T-cell (primary cell): ENCODE data around the gene KCNC2. TPM values are rescaled to one million over a fixed set of nuclear protein-coding genes. Genes with fewer than 3 reads are reported as not detected.

ENCODE experiments used
- ATAC-seq, 4 experiments: fragments of 200-7000 bp in 3 of 4; fragments of 150-1000 bp in 1 of 4; cut with Tn5 transposase; replicated peaks in 1 of 4; 1 replicate in 3 of 4; 2 replicates in 1 of 4; pipeline ENCODE4 v1.10.0; 2021; ENCODE audit warnings: moderate library complexity in 3 of 4, mild to moderate bottlenecking in 2 of 4, moderate number of reproducible peaks in 1 of 4
- CTCF ChIA-PET, 2 donors: fragments of 300-600 bp; sonication (Branson Sonifier 250); formaldehyde crosslinking; loops; one replicate each; lab custom pipeline; 2022; ENCODE audit warnings: antibody characterized with exemption in 2 of 2; lab: Charles Lee
- POLR2A ChIA-PET, 2 donors: fragments of 300-600 bp; sonication (Branson Sonifier 250); formaldehyde crosslinking; loops; one replicate each; lab custom pipeline; 2022; ENCODE audit warnings: antibody characterized with exemption in 2 of 2; lab: Charles Lee
- DNase-seq, 35 experiments: peaks; one replicate each; pipeline versions ENCODE4 v3.0.0 to v3.0.0-alpha.2; 2013 to 2023
- H3K27ac ChIP-seq: one replicate; pipeline ENCODE4 v1.5.1; 2013; ENCODE audit warnings: low read length
- H3K27me3 ChIP-seq, 2 experiments: replicated peaks in 1 of 2; 1 replicate in 1 of 2; 2 replicates in 1 of 2; pipeline versions ENCODE4 v1.6.1 to v1.7.0; 2013; ENCODE audit warnings: low read length in 1 of 2, mixed read lengths in 1 of 2; ENCODE audit not compliant: control insufficient read depth in 2 of 2, insufficient read depth in 2 of 2; ENCODE audit errors: extremely low read depth in 1 of 2
- H3K36me3 ChIP-seq, 2 donors: 1 replicate in 1 of 2; 2 replicates in 1 of 2; pipeline versions ENCODE4 v1.6.1 to v1.7.0; 2013; ENCODE audit warnings: low read length in 1 of 2; ENCODE audit not compliant: control insufficient read depth in 2 of 2, insufficient read depth in 1 of 2; ENCODE audit errors: extremely low read depth in 1 of 2
- H3K4me1 ChIP-seq, 2 experiments: 1 replicate in 1 of 2; 2 replicates in 1 of 2; pipeline versions ENCODE4 v1.6.1 to v1.7.0; 2013; ENCODE audit warnings: low read length in 2 of 2, mixed read lengths in 1 of 2; ENCODE audit not compliant: insufficient read depth in 2 of 2, control insufficient read depth in 1 of 2; ENCODE audit errors: extremely low read depth in 1 of 2
- H3K4me3 ChIP-seq, 2 donors: 1 replicate in 1 of 2; 2 replicates in 1 of 2; pipeline versions ENCODE4 v1.5.1 to v1.7.0; 2013; ENCODE audit warnings: mild to moderate bottlenecking in 2 of 2, low read length in 1 of 2, moderate library complexity in 1 of 2; ENCODE audit not compliant: control insufficient read depth in 1 of 2; ENCODE audit errors: extremely low read depth in 1 of 2
- H3K9me3 ChIP-seq: 2 replicates; pipeline ENCODE4 v1.7.0; 2013
- H3K27ac Mint-ChIP-seq, 2 donors: one replicate each; pipeline ENCODE4 v1.8.0; 2020 to 2021; ENCODE audit warnings: mild to moderate bottlenecking in 2 of 2, mixed read lengths in 2 of 2
- H3K27me3 Mint-ChIP-seq, 2 donors: one replicate each; pipeline ENCODE4 v1.8.0; 2021 to 2022; ENCODE audit warnings: mixed read lengths in 2 of 2
- H3K36me3 Mint-ChIP-seq: one replicate; pipeline ENCODE4 v1.8.0; 2021; ENCODE audit warnings: mixed read lengths
- H3K4me1 Mint-ChIP-seq, 3 donors: one replicate each; pipeline ENCODE4 v1.8.0; 2020 to 2022; ENCODE audit warnings: mixed read lengths in 3 of 3, mild to moderate bottlenecking in 1 of 3
- H3K4me3 Mint-ChIP-seq, 3 donors: one replicate each; pipeline ENCODE4 v1.8.0; 2020 to 2022; ENCODE audit warnings: mild to moderate bottlenecking in 3 of 3, mixed read lengths in 3 of 3, moderate library complexity in 3 of 3
- H3K9me3 Mint-ChIP-seq, 3 donors: one replicate each; pipeline ENCODE4 v1.8.0; 2020 to 2022; ENCODE audit warnings: mixed read lengths in 3 of 3
- WGBS: methylation state at CpG from one replicate; pipeline ENCODE4 v1.1.5; 2013; ENCODE audit warnings: missing lambda C conversion rate; ENCODE audit not compliant: insufficient coverage; 5-methylcytosine and 5-hydroxymethylcytosine counted together
- total RNA-seq, 35 experiments: library from RNA in 6 of 35; stranded (reverse) in 6 of 35; fragments of 120-200 nt in 1 of 35; gene quantifications; one replicate each; pipeline versions ENCODE4 v1.2.1 to v1.2.4 and lab custom pipeline; 2013 to 2026

Gene KCNC2
- total RNA-seq, 5 donors from 2014 or later (not counting 1 experiment from before 2014, with no cell fraction given): not detected

GRCh38 chr12:75154388-75154787 lies 55.3 kb downstream of the KCNC2 start:
- H3K4me1 ChIP-seq: no peaks in the 10 kb centered on the region
- ChIA-PET CTCF (no interaction called here), POLR2A (no interaction called here)
- Mint-ChIP-seq H3K4me3 (no peak overlapping the region), H3K9me3 (no peaks in the 10 kb centered on the region), H3K27me3 (peaks cover 3 to 4% of the 10 kb centered on the region in 2 donors), H3K4me1 (no peaks in the 10 kb centered on the region), H3K36me3 (no peaks in the 10 kb centered on the region), H3K27ac (no peak overlapping the region)
- ATAC-seq (no peak), DNase-seq (no peak)
- no CpG with 5 or more reads among the region's 1 CpG for WGBS
- no peaks in the 10 kb centered on the region for H3K27me3 ChIP-seq
- H3K27ac ChIP-seq: no peak overlapping the region
- H3K9me3 ChIP-seq: no peaks in the 10 kb centered on the region
- H3K36me3 ChIP-seq: no peaks in the 10 kb centered on the region
- no peak overlapping the region for H3K4me3 ChIP-seq

- H3K4me1 ChIP-seq: no peaks in the 10 kb centered on the region
- ATAC-seq (no peak), DNase-seq (no peak)
- no peak overlapping the region for H3K27ac ChIP-seq
- Mint-ChIP-seq H3K4me1 (no peaks in the 10 kb centered on the region), H3K4me3 (no peak overlapping the region), H3K9me3 (no peaks in the 10 kb centered on the region), H3K27ac (no peak overlapping the region), H3K36me3 (no peaks in the 10 kb centered on the region), H3K27me3 (no peaks in the 10 kb centered on the region)
- CTCF ChIA-PET: no interaction called here
- POLR2A ChIA-PET: no interaction called here
- H3K36me3 ChIP-seq: no peaks in the 10 kb centered on the region
- no peaks in the 10 kb centered on the region for H3K9me3 ChIP-seq
- H3K4me3 ChIP-seq: no peak overlapping the region
- WGBS: 100% methylated on average over 1 of the region's 5 CpGs
- H3K27me3 ChIP-seq: no peaks in the 10 kb centered on the region
Observed at GRCh38 chr12:75139196-75139595, 70.4 kb downstream of the KCNC2 start.

- Mint-ChIP-seq H3K36me3 (no peaks in the 10 kb centered on the region), H3K4me3 (no peak overlapping the region), H3K4me1 (no peaks in the 10 kb centered on the region), H3K27me3 (peaks cover 0 to 4% of the 10 kb centered on the region in 2 donors), H3K27ac (no peak overlapping the region), H3K9me3 (no peaks in the 10 kb centered on the region)
- CTCF ChIA-PET: no interaction called here
- no peak for DNase-seq
- H3K4me3 ChIP-seq: no peak overlapping the region
- no peaks in the 10 kb centered on the region for H3K36me3 ChIP-seq
- H3K27ac ChIP-seq: no peak overlapping the region
- POLR2A ChIA-PET: no interaction called here
- H3K27me3 ChIP-seq: no peaks in the 10 kb centered on the region
- H3K4me1 ChIP-seq: no peaks in the 10 kb centered on the region
- ATAC-seq: no peak
- H3K9me3 ChIP-seq: no peaks in the 10 kb centered on the region
Observed at GRCh38 chr12:75137896-75138295, 71.7 kb downstream of the KCNC2 start.

- no peaks in the 10 kb centered on the region for H3K4me1 Mint-ChIP-seq
- ChIA-PET CTCF (no interaction called here), POLR2A (no interaction called here)
- no peaks in the 10 kb centered on the region for H3K36me3 Mint-ChIP-seq
- Histone ChIP-seq H3K27me3 (no peaks in the 10 kb centered on the region), H3K4me1 (no peaks in the 10 kb centered on the region), H3K9me3 (no peaks in the 10 kb centered on the region), H3K27ac (no peak overlapping the region), H3K4me3 (no peak overlapping the region), H3K36me3 (no peaks in the 10 kb centered on the region)
- peaks cover 0 to 4% of the 10 kb centered on the region in 2 donors for H3K27me3 Mint-ChIP-seq
- no peaks in the 10 kb centered on the region for H3K9me3 Mint-ChIP-seq
- no peak overlapping the region for H3K27ac Mint-ChIP-seq
- ATAC-seq: no peak
- no peak overlapping the region for H3K4me3 Mint-ChIP-seq
- WGBS: no CpG with 5 or more reads among the region's 1 CpG
- DNase-seq: no peak
Observed at GRCh38 chr12:75135026-75135425, 74.6 kb downstream of the KCNC2 start.

- CTCF ChIA-PET: interaction anchor here (0.6 kb wide), 2 partner anchors 17 to 58 kb away, joined by 3 to 6 read pairs; no protein-coding TSS in a partner anchor
- no CpG with 5 or more reads among the region's 3 CpGs for WGBS
- POLR2A ChIA-PET: no interaction called here
- H3K4me1 Mint-ChIP-seq: no peaks in the 10 kb centered on the region
- H3K27me3 ChIP-seq: no peaks in the 10 kb centered on the region
- ATAC-seq (no peak), DNase-seq (no peak)
- H3K27me3 Mint-ChIP-seq: peaks cover 0 to 4% of the 10 kb centered on the region in 2 donors
- H3K4me3 Mint-ChIP-seq: no peak overlapping the region
- no peak overlapping the region for H3K27ac Mint-ChIP-seq
- no peaks in the 10 kb centered on the region for H3K9me3 Mint-ChIP-seq
- H3K4me3 ChIP-seq: no peak overlapping the region
- no peaks in the 10 kb centered on the region for H3K9me3 ChIP-seq
- H3K27ac ChIP-seq: no peak overlapping the region
- no peaks in the 10 kb centered on the region for H3K36me3 Mint-ChIP-seq
- H3K4me1 ChIP-seq: no peaks in the 10 kb centered on the region
- H3K36me3 ChIP-seq: no peaks in the 10 kb centered on the region
Observed at GRCh38 chr12:75130811-75131210, 78.8 kb downstream of the KCNC2 start.

GRCh38 chr12:75129275-75129674 lies 80.4 kb downstream of the KCNC2 start:
- POLR2A ChIA-PET: no interaction called here
- H3K4me3 ChIP-seq: no peak overlapping the region

More at GRCh38 chr12:75129275-75129674, 80.4 kb downstream of the KCNC2 start:
- WGBS: no CpG with 5 or more reads among the region's 2 CpGs
- no peaks in the 10 kb centered on the region for H3K36me3 Mint-ChIP-seq
- Histone ChIP-seq H3K36me3 (no peaks in the 10 kb centered on the region), H3K27me3 (no peaks in the 10 kb centered on the region), H3K27ac (no peak overlapping the region), H3K9me3 (no peaks in the 10 kb centered on the region), H3K4me1 (no peaks in the 10 kb centered on the region)
- H3K27me3 Mint-ChIP-seq: peaks cover 0 to 4% of the 10 kb centered on the region in 2 donors
- no peak overlapping the region for H3K27ac Mint-ChIP-seq
- ATAC-seq: no peak
- DNase-seq: no peak
- no peak overlapping the region for H3K4me3 Mint-ChIP-seq
- no peaks in the 10 kb centered on the region for H3K9me3 Mint-ChIP-seq
- CTCF ChIA-PET: no interaction called here
- no peaks in the 10 kb centered on the region for H3K4me1 Mint-ChIP-seq
